OCI-LY7 (cell line): Measurements from ENCODE around the gene CASK. TPM values are rescaled to one million over a fixed set of nuclear protein-coding genes. Genes with fewer than 3 reads are reported as not detected.

Experiments
- BruUV-seq: library from RNA; stranded (reverse); fragments of 400-500 nt; replicated peaks from 2 replicates; lab custom pipeline; 2021; lab: Mats Ljungman, UMichigan
- CTCF ChIA-PET: fragments of 300-600 bp; sonication (Branson Sonifier 250); formaldehyde crosslinking; loops from one replicate; lab custom pipeline; 2022; ENCODE audit warnings: antibody characterized with exemption; ENCODE audit not compliant: unreplicated experiment; lab: Charles Lee
- POLR2A ChIA-PET: fragments of 300-600 bp; sonication (Branson Sonifier 250); formaldehyde crosslinking; loops from one replicate; lab custom pipeline; 2022; ENCODE audit warnings: antibody characterized with exemption; lab: Charles Lee
- DNase-seq: peaks from one replicate; pipeline ENCODE4 v3.0.0-alpha.2; 2015; ENCODE audit warnings: low spot score
- H2AFZ ChIP-seq: fragments of 200-600 bp; sonication (generic), shearing (Covaris generic); 2 replicates; pipeline ENCODE4 v1.6.1; 2014; ENCODE audit warnings: mild to moderate bottlenecking, antibody characterized with exemption, low read length, moderate library complexity
- H3K27ac ChIP-seq: fragments of 200-600 bp; sonication (generic); 2 replicates; pipeline ENCODE4 v1.5.1; 2014; ENCODE audit warnings: mixed run types, low read depth, mild to moderate bottlenecking, moderate library complexity, low read length, inconsistent platforms; ENCODE audit not compliant: poor library complexity, severe bottlenecking
- H3K36me3 ChIP-seq: fragments of 200-600 bp; sonication (generic); 2 replicates; pipeline ENCODE4 v1.6.1; 2014; ENCODE audit warnings: mild to moderate bottlenecking, antibody characterized with exemption, low read length, moderate library complexity, mixed read lengths; ENCODE audit not compliant: insufficient read depth
- H3K4me1 ChIP-seq: fragments of 200-600 bp; sonication (generic); 2 replicates; pipeline ENCODE4 v1.5.1; 2014; ENCODE audit warnings: mild to moderate bottlenecking, low read length; ENCODE audit not compliant: insufficient read depth, poor library complexity, severe bottlenecking
- H3K4me2 ChIP-seq: fragments of 200-600 bp; sonication (generic); 2 replicates; pipeline ENCODE4 v1.6.1; 2014; ENCODE audit warnings: mild to moderate bottlenecking, low read length
- H3K4me3 ChIP-seq: fragments of 200-600 bp; sonication (generic); 2 replicates; pipeline ENCODE4 v1.5.1; 2014; ENCODE audit warnings: mild to moderate bottlenecking, low read depth, low read length; ENCODE audit not compliant: poor library complexity, severe bottlenecking
- H3K79me2 ChIP-seq: fragments of 200-600 bp; sonication (generic); 2 replicates; pipeline ENCODE4 v1.6.1; 2016; ENCODE audit warnings: low read depth, mild to moderate bottlenecking, low read length, moderate library complexity, mixed read lengths; ENCODE audit not compliant: insufficient read depth
- H3K9me2 ChIP-seq: fragments of 200-600 bp; sonication (generic); 2 replicates; pipeline ENCODE4 v1.6.1; 2016; ENCODE audit warnings: mild to moderate bottlenecking, low read length, mixed read lengths; ENCODE audit not compliant: insufficient read depth
- H3K9me3 ChIP-seq: fragments of 200-600 bp; sonication (generic); 2 replicates; pipeline ENCODE4 v1.6.1; 2014; ENCODE audit warnings: mild to moderate bottlenecking, mixed run types, low read length, mixed read lengths
- H4K20me1 ChIP-seq: fragments of 200-600 bp; sonication (generic); 2 replicates; pipeline ENCODE4 v1.6.1; 2014; ENCODE audit warnings: mild to moderate bottlenecking, antibody characterized with exemption, low read length, moderate library complexity, mixed read lengths; ENCODE audit not compliant: insufficient read depth
- EZH2phosphoT487 ChIP-seq: fragments of 200-600 bp; sonication (generic); IDR thresholded peaks from 2 replicates; pipeline ENCODE4 v1.6.1; 2018; ENCODE audit warnings: low read depth, borderline replicate concordance, mild to moderate bottlenecking, mixed run types, antibody characterized with exemption, low read length, moderate library complexity, mixed read lengths
- intact Hi-C: fragments of 100-400 bp; cut with micrococcal nuclease; formaldehyde crosslinking; loops from one replicate; pipeline ENCODE4 v1.10.0; 2022; ENCODE audit not compliant: unreplicated experiment
- total RNA-seq, 2 experiments: library from RNA; depleted of rRNA in 1 of 2; stranded (reverse); fragments of >200 nt in 1 of 2; shearing (Covaris generic) in 1 of 2; gene quantifications; 2 replicates each; pipeline ENCODE4 v1.2.3, GENCODE V29; 2014 to 2022
- TF ChIP-seq, protein P1 (sequence below): fragments of 200-600 bp; sonication (generic); conservative IDR thresholded peaks from 2 replicates; pipeline ENCODE4 v1.5.1; 2014; ENCODE audit warnings: mild to moderate bottlenecking, antibody characterized with exemption, low read length, moderate library complexity, mixed read lengths

Gene CASK
- total RNA-seq, 2 experiments from 2014 or later, result 18.6 to 29.4 TPM

DNA sequence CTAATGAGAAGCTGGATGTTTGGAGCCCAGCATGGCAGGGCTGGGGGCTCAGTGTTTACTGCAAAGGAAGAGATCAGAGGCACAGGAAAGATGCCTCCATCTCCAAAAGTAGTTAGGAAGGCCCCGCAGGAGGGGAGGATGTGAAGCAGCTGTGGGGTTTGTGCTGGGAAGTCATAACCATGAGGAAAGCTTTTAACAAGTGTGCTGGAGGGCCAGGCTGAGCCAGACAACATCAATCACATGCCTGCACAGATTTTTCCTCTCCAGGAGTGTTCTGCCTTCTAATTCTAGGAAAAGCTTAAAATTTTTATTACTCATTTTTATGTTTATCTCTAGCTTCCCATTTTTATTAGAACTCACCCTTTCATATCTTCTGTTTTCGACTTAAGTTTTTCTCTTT lies 134.0 kb downstream of the CASK start:
- ChIA-PET CTCF (no interaction called here), POLR2A (no interaction called here)
- Histone ChIP-seq H3K79me2 (no peaks in the 10 kb centered on the region), H2AFZ (no peak overlapping the region), H3K36me3 (0 out of 2 replicates have a peak, but pooled peaks cover 6% of the 10 kb centered on the region), H3K4me1 (no peaks in the 10 kb centered on the region), H3K9me3 (no peaks in the 10 kb centered on the region), H3K9me2 (no peaks in the 10 kb centered on the region), H3K4me2 (no peak overlapping the region), H3K4me3 (no peak overlapping the region), H3K27ac (no peak overlapping the region), H4K20me1 (no peaks in the 10 kb centered on the region)
- no peak for DNase-seq
- TF ChIP-seq EZH2phosphoT487, result no peak
- TF ChIP-seq, protein P1, sequence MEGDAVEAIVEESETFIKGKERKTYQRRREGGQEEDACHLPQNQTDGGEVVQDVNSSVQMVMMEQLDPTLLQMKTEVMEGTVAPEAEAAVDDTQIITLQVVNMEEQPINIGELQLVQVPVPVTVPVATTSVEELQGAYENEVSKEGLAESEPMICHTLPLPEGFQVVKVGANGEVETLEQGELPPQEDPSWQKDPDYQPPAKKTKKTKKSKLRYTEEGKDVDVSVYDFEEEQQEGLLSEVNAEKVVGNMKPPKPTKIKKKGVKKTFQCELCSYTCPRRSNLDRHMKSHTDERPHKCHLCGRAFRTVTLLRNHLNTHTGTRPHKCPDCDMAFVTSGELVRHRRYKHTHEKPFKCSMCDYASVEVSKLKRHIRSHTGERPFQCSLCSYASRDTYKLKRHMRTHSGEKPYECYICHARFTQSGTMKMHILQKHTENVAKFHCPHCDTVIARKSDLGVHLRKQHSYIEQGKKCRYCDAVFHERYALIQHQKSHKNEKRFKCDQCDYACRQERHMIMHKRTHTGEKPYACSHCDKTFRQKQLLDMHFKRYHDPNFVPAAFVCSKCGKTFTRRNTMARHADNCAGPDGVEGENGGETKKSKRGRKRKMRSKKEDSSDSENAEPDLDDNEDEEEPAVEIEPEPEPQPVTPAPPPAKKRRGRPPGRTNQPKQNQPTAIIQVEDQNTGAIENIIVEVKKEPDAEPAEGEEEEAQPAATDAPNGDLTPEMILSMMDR, result no peak
- BruUV-seq, result no TSS peak
- intact Hi-C loops, result no loop called here

DNA sequence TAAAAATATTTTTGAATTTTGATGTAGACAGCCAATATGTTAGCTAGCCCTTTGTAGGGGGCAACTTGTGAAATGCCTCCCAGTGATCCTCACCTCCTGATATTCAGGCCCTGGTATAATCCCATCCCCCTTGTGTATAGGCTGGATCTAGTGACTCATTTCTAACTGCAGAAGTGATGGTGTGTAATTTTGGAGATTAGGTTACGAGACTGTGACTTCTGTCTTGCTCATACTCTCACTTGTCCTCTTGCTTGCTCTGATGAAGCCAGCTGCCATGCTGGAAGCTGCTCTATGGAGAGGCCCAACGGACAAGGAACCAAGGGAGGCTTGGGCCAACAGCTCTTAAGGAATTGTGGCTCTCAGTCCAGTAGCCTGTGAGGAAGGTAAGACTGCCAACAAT lies 137.7 kb downstream of the CASK start:
- no peak overlapping the region for H2AFZ ChIP-seq
- no TSS peak for BruUV-seq
- intact Hi-C loops, result no loop called here
- H3K4me1 ChIP-seq, result no peaks in the 10 kb centered on the region
- CTCF ChIA-PET, result no interaction called here
- H3K9me2 ChIP-seq, result no peaks in the 10 kb centered on the region
- no peak overlapping the region for H3K27ac ChIP-seq
- no peaks in the 10 kb centered on the region for H4K20me1 ChIP-seq
- DNase-seq, result no peak
- 0 out of 2 replicates have a peak, but pooled peaks cover 6% of the 10 kb centered on the region for H3K36me3 ChIP-seq
- no peaks in the 10 kb centered on the region for H3K79me2 ChIP-seq
- TF ChIP-seq, protein P1, result no peak
- no peak for TF ChIP-seq EZH2phosphoT487
- no peaks in the 10 kb centered on the region for H3K9me3 ChIP-seq
- POLR2A ChIA-PET, result interaction anchor here (0.9 kb wide), 1 partner anchor 11 kb away, joined by 3 read pairs; no protein-coding TSS in a partner anchor
- H3K4me2 ChIP-seq, result no peak overlapping the region
- H3K4me3 ChIP-seq, result no peak overlapping the region

DNA sequence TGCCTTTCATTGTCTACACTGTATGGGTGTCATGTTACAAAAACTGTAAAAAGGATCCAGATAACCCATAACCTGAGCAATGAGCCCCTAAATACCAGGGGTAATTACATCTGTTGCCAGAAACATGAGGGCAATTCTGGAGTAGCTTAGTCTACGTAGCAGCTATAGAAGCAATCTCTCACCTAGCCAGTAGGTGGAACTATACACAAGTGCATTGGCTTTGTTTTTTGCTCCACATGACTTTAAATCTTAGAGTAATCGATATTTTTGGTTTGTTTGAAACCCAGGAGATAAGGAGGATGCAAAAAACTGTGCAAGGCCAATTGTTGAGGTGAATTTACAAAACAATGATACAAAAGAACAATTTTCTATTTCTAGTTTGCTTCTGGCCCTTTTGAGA lies 141.9 kb downstream of the CASK start:
- H3K79me2 ChIP-seq, result no peaks in the 10 kb centered on the region
- 0 out of 2 replicates have a peak, but pooled peaks cover under 1% of the 10 kb centered on the region for H3K36me3 ChIP-seq
- TF ChIP-seq, protein P1, result peak; percentile 81
- no peak for TF ChIP-seq EZH2phosphoT487
- H3K4me2 ChIP-seq, result no peak overlapping the region
- peak; percentile 59 for DNase-seq
- H3K27ac ChIP-seq, result no peak overlapping the region
- H4K20me1 ChIP-seq, result no peaks in the 10 kb centered on the region
- no TSS peak for BruUV-seq
- H3K4me3 ChIP-seq, result no peak overlapping the region
- POLR2A ChIA-PET, result no interaction called here
- no peak overlapping the region for H2AFZ ChIP-seq
- no peaks in the 10 kb centered on the region for H3K9me3 ChIP-seq
- no peaks in the 10 kb centered on the region for H3K9me2 ChIP-seq
- no peaks in the 10 kb centered on the region for H3K4me1 ChIP-seq
- intact Hi-C loops, result loop anchor here (5.0 kb wide), 1 partner anchor 1776 kb away; no protein-coding TSS in a partner anchor
- CTCF ChIA-PET, result no interaction called here
